Thymus (tissue), 11 donors: ENCODE measurements around the gene GRID2. TPM values are rescaled to one million over a fixed set of nuclear protein-coding genes. Genes with fewer than 3 reads are reported as not detected.
"Not testable (repeated sequence)": the region's sequence is repeated elsewhere in the genome, so short reads cannot be mapped to it uniquely, and the experiment has no call there.

ENCODE experiments used
- DNase-seq, 9 donors: peaks; one replicate each; pipeline ENCODE4 v3.0.0-alpha.2; 2013; ENCODE audit warnings: low spot score in 9 of 9, low read depth in 6 of 9, missing footprints in 1 of 9
- H3K27ac ChIP-seq, 2 donors: one replicate each; pipeline ENCODE4 v1.5.1; 2013; ENCODE audit warnings: control low read depth in 1 of 2, low read depth in 1 of 2, low read length in 1 of 2, mild to moderate bottlenecking in 1 of 2, moderate library complexity in 1 of 2
- H3K27me3 ChIP-seq, 2 donors: one replicate each; pipeline ENCODE4 v1.5.1; 2013; ENCODE audit warnings: low read length in 1 of 2; ENCODE audit not compliant: control insufficient read depth in 2 of 2, insufficient read depth in 1 of 2
- H3K36me3 ChIP-seq, 2 donors: one replicate each; pipeline ENCODE4 v1.5.1; 2013; ENCODE audit warnings: low read length in 1 of 2, mild to moderate bottlenecking in 1 of 2, moderate library complexity in 1 of 2; ENCODE audit not compliant: control insufficient read depth in 2 of 2, insufficient read depth in 2 of 2
- H3K4me1 ChIP-seq, 2 donors: one replicate each; pipeline ENCODE4 v1.5.1; 2013; ENCODE audit warnings: low read length in 2 of 2; ENCODE audit not compliant: control insufficient read depth in 2 of 2, insufficient read depth in 2 of 2
- H3K4me3 ChIP-seq, 2 donors: one replicate each; pipeline ENCODE4 v1.5.1; 2013; ENCODE audit warnings: low read length in 2 of 2, control low read depth in 1 of 2, mild to moderate bottlenecking in 1 of 2
- H3K9me3 ChIP-seq, 2 donors: one replicate each; pipeline ENCODE4 v1.5.1; 2013; ENCODE audit warnings: low read length in 1 of 2, mild to moderate bottlenecking in 1 of 2; ENCODE audit not compliant: control insufficient read depth in 2 of 2, insufficient read depth in 1 of 2
- WGBS: extraction: QIAGEN DNeasy Blood & Tissue Kit; methylation state at CpG from one replicate; pipeline ENCODE4 v1.1.7; 2013; 5-methylcytosine and 5-hydroxymethylcytosine counted together
- polyA plus RNA-seq: library from polyadenylated mRNA; stranded (reverse); fragments of 200-250 nt; gene quantifications from one replicate; pipeline ENCODE4 v1.2.3, GENCODE V29; 2013
- total RNA-seq: library from RNA; stranded (reverse); fragments of 120-200 nt; gene quantifications from one replicate; pipeline ENCODE4 v1.2.4, GENCODE V29; 2013
- donor health status: healthy.

GRID2 gene
- total and polyA plus RNA-seq, 2 donors: 0.05 to 0.09 TPM

GRCh38 chr4:92381616-92382015, 77.8 kb downstream of the GRID2 start:
- Histone ChIP-seq H3K36me3 (no peaks in the 10 kb centered on the region), H3K4me3 (no peak overlapping the region), H3K27ac (no peak overlapping the region), H3K27me3 (no peaks in the 10 kb centered on the region), H3K9me3 (no peaks in the 10 kb centered on the region), H3K4me1 (no peaks in the 10 kb centered on the region)
- no peak for DNase-seq

DNA sequence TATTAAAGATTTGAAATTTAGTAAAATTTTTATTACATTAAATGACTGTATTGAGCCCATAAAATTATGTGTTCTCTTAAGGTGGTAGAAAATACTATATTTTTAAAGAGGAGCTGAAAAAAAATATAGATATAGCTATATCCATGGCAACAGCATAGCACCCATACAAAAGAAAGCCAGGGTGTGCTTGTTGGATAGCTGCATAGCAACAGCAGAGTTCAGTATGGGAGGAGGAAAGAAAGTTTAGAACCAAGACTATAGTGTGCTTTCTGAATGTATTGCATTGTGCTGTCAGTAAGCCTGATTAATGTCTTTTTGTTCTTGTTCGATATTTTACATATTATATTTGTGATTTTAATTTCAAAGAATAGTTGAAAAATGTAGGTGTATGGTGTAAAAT, 78.4 kb downstream of the GRID2 start:
- 94% methylated on average over 1 of the region's 1 CpG for WGBS
- no peak overlapping the region for H3K4me3 ChIP-seq
- H3K36me3 ChIP-seq: no peaks in the 10 kb centered on the region
- DNase-seq: no peak
- H3K4me1 ChIP-seq: no peaks in the 10 kb centered on the region
- H3K27me3 ChIP-seq: no peaks in the 10 kb centered on the region
- H3K9me3 ChIP-seq: no peaks in the 10 kb centered on the region
- H3K27ac ChIP-seq: no peak overlapping the region

- Histone ChIP-seq H3K4me1 (no peaks in the 10 kb centered on the region), H3K27ac (no peak overlapping the region), H3K27me3 (no peaks in the 10 kb centered on the region), H3K9me3 (no peaks in the 10 kb centered on the region), H3K36me3 (no peaks in the 10 kb centered on the region), H3K4me3 (no peak overlapping the region)
- WGBS: 98% methylated on average over 1 of the region's 1 CpG
- peak in 4 of 9 donors; percentile 1 to 8 (median 3) for DNase-seq
Observed at GRCh38 chr4:92387459-92388069, 83.8 kb downstream of the GRID2 start.

GRCh38 chr4:92399032-92399431, 95.3 kb downstream of the GRID2 start:
- Histone ChIP-seq H3K27me3 (no peaks in the 10 kb centered on the region), H3K4me1 (no peaks in the 10 kb centered on the region), H3K4me3 (no peak overlapping the region), H3K9me3 (no peaks in the 10 kb centered on the region), H3K36me3 (no peaks in the 10 kb centered on the region), H3K27ac (no peak overlapping the region)
- no peak for DNase-seq
- 90% methylated on average over 8 of the region's 8 CpGs for WGBS

DNA sequence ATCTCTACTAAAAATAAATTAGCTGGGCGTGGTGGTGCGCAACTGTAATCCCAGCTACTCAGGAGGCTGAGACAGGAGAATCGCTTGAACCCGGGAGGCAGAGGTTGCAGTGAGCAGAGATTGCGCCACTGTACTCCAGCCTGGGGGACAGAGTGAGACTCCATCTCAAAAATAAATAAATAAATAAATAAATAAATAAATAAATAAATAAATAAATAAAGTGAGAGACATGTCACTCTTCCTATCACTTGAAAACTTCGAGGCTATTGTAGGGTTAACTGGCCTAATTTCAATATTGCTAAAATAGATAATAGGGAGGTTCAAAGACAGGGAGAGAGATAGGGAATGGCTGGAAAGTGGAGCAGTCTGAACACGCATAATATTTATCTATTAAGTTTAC, 99.8 kb downstream of the GRID2 start:
- not testable (repeated sequence) for DNase-seq, H3K4me3 ChIP-seq, H3K9me3 ChIP-seq, H3K27me3 ChIP-seq, H3K36me3 ChIP-seq, H3K27ac ChIP-seq, H3K4me1 ChIP-seq
- WGBS: 87% methylated on average over 7 of the region's 7 CpGs

DNA sequence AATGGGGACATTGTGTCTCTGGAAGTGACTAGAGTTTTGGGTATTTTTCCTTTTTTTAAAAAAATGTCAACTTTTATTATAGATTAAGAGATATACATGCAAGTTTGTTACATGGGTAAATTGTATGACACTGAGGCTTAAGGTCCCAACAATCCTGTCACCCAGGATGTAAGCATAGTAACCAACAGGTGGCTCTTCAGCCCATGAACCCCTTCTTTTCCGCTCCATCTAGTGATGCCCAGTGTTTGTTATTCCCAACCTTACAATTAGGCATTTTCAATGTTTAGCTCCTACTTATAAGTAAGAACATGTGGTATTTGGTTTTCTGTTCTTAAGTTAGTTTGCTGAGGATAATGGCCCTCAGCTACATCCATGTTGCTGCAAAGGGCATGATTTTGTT, 102.7 kb downstream of the GRID2 start:
- WGBS: 100% methylated on average over 1 of the region's 1 CpG
- Histone ChIP-seq H3K36me3 (no peaks in the 10 kb centered on the region), H3K27ac (no peak overlapping the region), H3K4me3 (no peak overlapping the region), H3K27me3 (no peaks in the 10 kb centered on the region), H3K9me3 (no peaks in the 10 kb centered on the region), H3K4me1 (no peaks in the 10 kb centered on the region)
- DNase-seq: no peak

GRCh38 chr4:92421920-92422319, 118.2 kb downstream of the GRID2 start:
- Histone ChIP-seq H3K4me3 (no peak overlapping the region), H3K9me3 (no peaks in the 10 kb centered on the region), H3K27me3 (no peaks in the 10 kb centered on the region), H3K4me1 (no peaks in the 10 kb centered on the region), H3K27ac (no peak overlapping the region), H3K36me3 (no peaks in the 10 kb centered on the region)
- no peak for DNase-seq
- 78% methylated on average over 2 of the region's 2 CpGs for WGBS

DNA sequence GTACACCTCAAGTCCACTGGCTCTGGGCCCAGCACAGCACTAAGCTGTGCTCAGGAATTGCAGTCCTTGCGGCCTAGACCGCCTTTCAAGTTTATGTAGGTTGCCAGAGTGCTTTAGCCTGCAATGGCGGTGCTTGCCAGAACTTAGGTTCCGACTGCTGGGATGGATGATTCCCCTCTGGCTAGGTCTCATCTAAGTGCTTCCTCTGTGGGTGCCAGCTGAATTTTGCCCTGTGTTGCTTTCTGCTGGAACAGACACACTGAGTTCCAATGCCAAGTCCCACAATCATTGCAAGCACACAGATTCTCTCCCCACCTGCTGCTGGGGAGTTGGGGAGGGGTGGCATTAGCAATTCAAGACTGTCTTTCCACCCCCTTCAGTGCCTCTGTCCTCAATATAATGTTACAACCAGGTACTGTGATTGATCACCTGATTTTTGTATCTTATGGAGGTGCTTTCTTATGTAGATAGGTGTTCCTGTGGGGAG, 129.5 kb downstream of the GRID2 start:
- 99% methylated on average over 4 of the region's 4 CpGs for WGBS
- Histone ChIP-seq H3K27me3 (no peaks in the 10 kb centered on the region), H3K4me1 (no peaks in the 10 kb centered on the region), H3K36me3 (no peaks in the 10 kb centered on the region), H3K4me3 (no peak overlapping the region), H3K27ac (no peak overlapping the region), H3K9me3 (peaks cover 0 to 12% of the 10 kb centered on the region in 2 donors)
- no peak for DNase-seq

GRCh38 chr4:92438722-92439121, 135.0 kb downstream of the GRID2 start:
- H3K9me3 ChIP-seq, DNase-seq, H3K27ac ChIP-seq, H3K4me1 ChIP-seq, H3K36me3 ChIP-seq, H3K4me3 ChIP-seq, H3K27me3 ChIP-seq: not testable (repeated sequence)
- 83% methylated on average over 6 of the region's 6 CpGs for whole genome bisulfite sequencing

GRCh38 chr4:92442131-92442530, 138.4 kb downstream of the GRID2 start:
- not testable (repeated sequence) for H3K27ac ChIP-seq, DNase-seq, H3K4me3 ChIP-seq, H3K27me3 ChIP-seq, H3K4me1 ChIP-seq, H3K36me3 ChIP-seq, H3K9me3 ChIP-seq
- WGBS: 81% methylated on average over 16 of the region's 20 CpGs
